Tibial nerve (tissue), 4 donors: ENCODE measurements around the gene CHRDL2.

Experiments
- EP300 ChIP-seq, 2 donors: sonication (generic); formaldehyde crosslinking; IDR thresholded peaks; one replicate each; pipeline ENCODE4 v1.6.1; 2017; ENCODE audit warnings: antibody characterized with exemption in 2 of 2, mild to moderate bottlenecking in 1 of 2
- POLR2A ChIP-seq, 2 donors: fragments of 450-650 bp; IDR thresholded peaks; one replicate each; pipeline ENCODE4 v1.6.1; 2017; ENCODE audit warnings: antibody characterized with exemption in 2 of 2, mild to moderate bottlenecking in 2 of 2, moderate library complexity in 2 of 2
- TF ChIP-seq, protein P1 (sequence below), 5 experiments: fragments of 200-600 bp in 3 of 5; fragments of 450-650 bp in 2 of 5; sonication (generic) in 3 of 5; IDR thresholded peaks; one replicate each; pipeline ENCODE4 v1.5.1; 2016 to 2019; ENCODE audit warnings: antibody characterized with exemption in 5 of 5, mild to moderate bottlenecking in 3 of 5, moderate library complexity in 2 of 5

DNA sequence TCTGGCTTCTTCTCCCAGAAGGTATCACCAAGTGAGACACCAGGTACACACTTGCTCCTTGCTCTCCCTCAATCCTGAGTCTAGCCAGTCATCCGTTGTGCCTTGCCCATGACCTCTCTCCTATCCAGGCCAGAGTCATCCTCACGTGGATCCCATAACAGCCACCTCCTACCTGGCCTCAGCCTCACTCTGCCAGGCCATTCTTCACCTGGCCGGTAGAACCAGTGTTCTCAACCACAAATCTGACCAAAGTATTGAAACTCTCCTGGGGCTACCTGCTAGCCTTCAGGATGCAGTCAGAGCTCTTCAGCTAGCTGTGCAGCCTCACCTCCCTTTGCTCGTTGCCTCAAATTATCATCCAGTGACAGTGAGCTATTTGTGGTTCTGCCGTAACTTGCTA is 37.7 kb downstream of the CHRDL2 start:
- TF ChIP-seq, protein P1, sequence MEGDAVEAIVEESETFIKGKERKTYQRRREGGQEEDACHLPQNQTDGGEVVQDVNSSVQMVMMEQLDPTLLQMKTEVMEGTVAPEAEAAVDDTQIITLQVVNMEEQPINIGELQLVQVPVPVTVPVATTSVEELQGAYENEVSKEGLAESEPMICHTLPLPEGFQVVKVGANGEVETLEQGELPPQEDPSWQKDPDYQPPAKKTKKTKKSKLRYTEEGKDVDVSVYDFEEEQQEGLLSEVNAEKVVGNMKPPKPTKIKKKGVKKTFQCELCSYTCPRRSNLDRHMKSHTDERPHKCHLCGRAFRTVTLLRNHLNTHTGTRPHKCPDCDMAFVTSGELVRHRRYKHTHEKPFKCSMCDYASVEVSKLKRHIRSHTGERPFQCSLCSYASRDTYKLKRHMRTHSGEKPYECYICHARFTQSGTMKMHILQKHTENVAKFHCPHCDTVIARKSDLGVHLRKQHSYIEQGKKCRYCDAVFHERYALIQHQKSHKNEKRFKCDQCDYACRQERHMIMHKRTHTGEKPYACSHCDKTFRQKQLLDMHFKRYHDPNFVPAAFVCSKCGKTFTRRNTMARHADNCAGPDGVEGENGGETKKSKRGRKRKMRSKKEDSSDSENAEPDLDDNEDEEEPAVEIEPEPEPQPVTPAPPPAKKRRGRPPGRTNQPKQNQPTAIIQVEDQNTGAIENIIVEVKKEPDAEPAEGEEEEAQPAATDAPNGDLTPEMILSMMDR (IDR thresholded peaks at IDR 0.05), result no peak
- TF ChIP-seq POLR2A (IDR thresholded peaks at IDR 0.05) (no peak), EP300 (IDR thresholded peaks at IDR 0.05) (no peak)
